ENCODE data around the gene DHRS4L2. TPM values are rescaled to one million over a fixed set of nuclear protein-coding genes. Genes with fewer than 3 reads are reported as not detected.
"Not testable (repeated sequence)": the region's sequence is repeated elsewhere in the genome, so short reads cannot be mapped to it uniquely, and the experiment has no call there.

Gene DHRS4L2
- polyA plus RNA-seq, 3 donors from 2014 or later, result 14.7 to 22.1 (median 15.8) TPM

- not testable (repeated sequence) for H3K27me3 Mint-ChIP-seq (ENCODE audit: low read depth in 3 of 3); H3K27ac Mint-ChIP-seq; DNase-seq; H3K9me3 Mint-ChIP-seq; H3K36me3 Mint-ChIP-seq
- Mint-ChIP-seq H3K4me3 (peak overlapping the region in 1 of 5 donors; percentile 98), H3K4me1 (peaks cover 15 to 26% of the 10 kb centered on the region in 2 donors)
Observed at GRCh38 chr14:23954965-23955364, 33.8 kb upstream of the DHRS4L2 start.

DNA sequence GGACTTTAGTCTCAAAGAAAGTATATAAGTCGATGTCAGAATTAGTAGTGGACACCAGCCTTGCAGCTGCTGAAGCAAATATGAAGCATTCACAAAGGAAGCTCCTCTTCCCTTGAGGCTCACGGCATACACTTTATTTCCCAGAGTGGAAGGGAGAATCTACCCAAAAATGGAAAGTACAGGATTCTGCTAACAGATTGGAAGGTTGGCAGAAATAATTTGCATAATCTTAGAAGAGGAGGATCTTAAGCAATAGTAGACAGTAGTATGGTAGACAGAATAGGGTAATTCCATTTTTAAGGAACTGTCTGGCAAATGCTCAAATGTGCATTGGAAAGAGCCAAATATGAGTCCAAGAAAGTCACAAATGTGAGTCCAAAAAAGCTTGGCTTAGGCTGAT is 32.9 kb upstream of the DHRS4L2 start:
- H3K4me1 Mint-ChIP-seq, result peaks cover 15 to 26% of the 10 kb centered on the region in 2 donors
- not testable (repeated sequence) for H3K9me3 Mint-ChIP-seq; H3K27me3 Mint-ChIP-seq (ENCODE audit: low read depth in 3 of 3); DNase-seq; H3K4me3 Mint-ChIP-seq; H3K27ac Mint-ChIP-seq; H3K36me3 Mint-ChIP-seq

DNA sequence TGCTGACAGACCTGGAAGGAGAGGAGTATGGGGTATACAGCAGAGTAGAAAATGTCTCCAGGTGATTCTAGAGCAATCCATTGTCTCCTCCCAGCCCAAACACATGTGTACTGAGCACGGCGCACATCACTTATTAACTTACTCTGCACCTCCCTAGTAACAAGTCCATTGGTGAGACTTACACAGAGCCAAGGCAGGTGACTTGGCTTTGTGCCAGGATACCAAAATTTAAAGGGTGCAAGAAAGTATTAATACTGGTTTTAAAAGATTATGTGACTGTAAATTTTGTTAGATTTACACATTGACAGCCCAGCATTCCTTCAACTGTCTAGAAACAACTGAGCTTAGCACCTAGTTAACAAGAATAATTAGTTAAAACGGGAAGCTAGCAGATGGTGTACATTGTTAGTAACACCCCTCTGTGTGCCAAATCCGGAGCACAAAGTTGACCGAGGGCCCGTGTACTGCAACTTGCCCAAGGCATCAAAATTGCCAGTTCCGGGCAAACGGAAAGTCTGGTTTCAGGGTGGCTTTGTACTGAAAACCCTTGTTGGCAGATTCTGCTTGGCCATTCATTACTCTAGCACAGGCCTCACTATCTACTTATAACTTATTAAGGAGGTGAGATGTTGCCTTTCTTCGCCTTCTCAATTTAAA is 30.7 kb upstream of the DHRS4L2 start:
- not testable (repeated sequence) for H3K36me3 Mint-ChIP-seq; DNase-seq; H3K27me3 Mint-ChIP-seq (ENCODE audit: low read depth in 3 of 3); H3K27ac Mint-ChIP-seq; H3K9me3 Mint-ChIP-seq; H3K4me3 Mint-ChIP-seq
- peaks cover 11 to 13% of the 10 kb centered on the region in 2 donors for H3K4me1 Mint-ChIP-seq

- H3K9me3 Mint-ChIP-seq; DNase-seq; H3K27me3 Mint-ChIP-seq (ENCODE audit: low read depth in 3 of 3); H3K27ac Mint-ChIP-seq; H3K4me1 Mint-ChIP-seq; H3K36me3 Mint-ChIP-seq; H3K4me3 Mint-ChIP-seq: not testable (repeated sequence)
Observed at GRCh38 chr14:23960899-23961298, 27.8 kb upstream of the DHRS4L2 start.

DNA sequence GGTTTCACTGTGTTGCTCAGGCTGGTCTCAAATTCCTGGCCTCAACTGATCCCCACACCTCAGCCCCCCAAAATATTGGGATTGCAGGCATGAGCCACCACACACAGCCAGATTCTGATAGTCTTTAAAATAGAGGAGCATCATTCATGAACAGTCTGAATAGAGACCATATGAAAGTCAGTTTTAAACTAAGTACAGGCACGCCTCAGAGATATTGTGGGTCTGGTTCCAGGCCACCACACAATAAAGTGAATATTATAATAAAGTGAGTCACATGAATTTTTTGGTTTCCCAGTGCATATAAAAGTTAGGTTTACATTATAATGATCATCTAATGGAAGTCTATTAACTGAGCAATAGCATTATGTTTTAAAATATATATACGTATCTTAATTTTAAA is 27.0 kb upstream of the DHRS4L2 start:
- not testable (repeated sequence) for H3K4me1 Mint-ChIP-seq; H3K27ac Mint-ChIP-seq; H3K27me3 Mint-ChIP-seq (ENCODE audit: low read depth in 3 of 3); H3K36me3 Mint-ChIP-seq; H3K4me3 Mint-ChIP-seq; H3K9me3 Mint-ChIP-seq; DNase-seq

- not testable (repeated sequence) for H3K36me3 Mint-ChIP-seq
Observed at GRCh38 chr14:23969130-23969480, 19.6 kb upstream of the DHRS4L2 start.

DNA sequence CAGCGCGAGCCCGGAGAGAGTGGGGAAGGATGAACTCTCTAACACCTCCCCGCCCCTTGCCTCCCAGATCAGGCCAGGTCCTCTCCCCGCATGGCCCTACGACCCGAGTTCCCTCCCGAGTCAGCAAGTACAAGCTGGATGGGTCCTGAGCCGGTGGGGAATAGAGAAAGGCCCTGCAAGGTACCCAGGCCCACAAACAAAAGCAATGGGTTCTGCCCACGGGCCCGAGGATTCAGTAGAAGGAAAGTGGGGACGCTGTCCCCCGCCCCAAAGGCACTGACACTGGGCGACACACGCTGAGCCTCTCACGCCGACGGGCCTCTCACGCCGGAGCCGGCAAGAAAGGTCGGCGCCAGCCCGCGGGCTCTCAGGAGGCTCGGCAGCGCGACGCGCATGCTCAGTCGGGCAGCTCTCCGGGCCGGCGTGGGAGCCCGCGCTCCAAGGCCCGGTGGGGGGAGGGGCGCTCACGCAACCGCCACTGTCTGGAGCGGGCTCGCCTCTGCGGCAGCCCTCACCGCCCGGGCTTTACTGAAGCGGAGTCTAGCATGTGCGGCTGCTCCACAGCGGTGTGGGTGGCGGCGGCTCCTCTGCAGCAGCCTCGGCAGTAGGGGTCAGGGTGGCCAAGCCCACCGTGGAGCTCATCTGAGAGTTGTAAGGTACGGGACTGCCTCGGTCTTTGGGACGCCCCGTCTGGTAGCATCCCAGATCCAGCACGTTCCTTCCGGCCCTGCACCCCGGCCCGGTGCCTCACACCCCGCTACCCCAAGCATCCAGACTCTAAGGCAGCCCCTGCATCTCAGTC is 19.0 kb upstream of the DHRS4L2 start:
- H3K4me3 Mint-ChIP-seq, result peak overlapping the region in 3 of 5 donors; percentile 18 to 41 (median 38)
- H3K36me3 Mint-ChIP-seq; H3K9me3 Mint-ChIP-seq; H3K27me3 Mint-ChIP-seq (ENCODE audit: low read depth in 3 of 3); H3K4me1 Mint-ChIP-seq; H3K27ac Mint-ChIP-seq: not testable (repeated sequence)
- DNase-seq, result peak; percentile 35 to 61 (median 47)

More at GRCh38 chr14:23969130-23969480, 19.6 kb upstream of the DHRS4L2 start:
- peak overlapping the region in 1 of 5 donors; percentile 29 for H3K4me3 Mint-ChIP-seq
- not testable (repeated sequence) for DNase-seq; H3K27me3 Mint-ChIP-seq (ENCODE audit: low read depth in 3 of 3); H3K4me1 Mint-ChIP-seq; H3K9me3 Mint-ChIP-seq; H3K27ac Mint-ChIP-seq

- not testable (repeated sequence) for H3K9me3 Mint-ChIP-seq
Observed at GRCh38 chr14:23970283-23970659, 18.5 kb upstream of the DHRS4L2 start.

DNA sequence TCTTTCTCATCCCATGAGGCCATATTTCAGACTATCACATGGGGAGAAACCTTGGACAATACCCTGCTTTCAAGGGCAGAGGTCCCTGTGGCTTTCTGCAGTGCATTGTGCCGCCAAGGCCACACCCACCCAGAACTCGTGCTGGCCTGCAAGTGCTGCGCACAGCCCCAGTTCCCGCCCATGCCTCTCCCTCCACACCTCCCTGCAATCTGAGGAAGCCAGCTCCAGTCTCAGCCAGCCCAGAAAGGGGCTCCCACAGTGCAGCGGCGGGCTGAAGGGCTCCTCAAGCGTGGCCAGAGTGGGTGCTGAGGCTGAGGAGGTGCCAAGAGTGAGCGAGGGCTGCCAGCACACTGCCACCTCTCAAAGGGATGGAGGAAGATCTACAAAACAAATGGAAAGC is 15.6 kb upstream of the DHRS4L2 start:
- Mint-ChIP-seq H3K4me3 (peak overlapping the region in 1 of 5 donors; percentile 1), H3K4me1 (peaks cover 7 to 26% of the 10 kb centered on the region in 2 donors)
- H3K27ac Mint-ChIP-seq; DNase-seq; H3K36me3 Mint-ChIP-seq; H3K27me3 Mint-ChIP-seq (ENCODE audit: low read depth in 3 of 3); H3K9me3 Mint-ChIP-seq: not testable (repeated sequence)

More at GRCh38 chr14:23970283-23970659, 18.5 kb upstream of the DHRS4L2 start:
- not testable (repeated sequence) for H3K27ac Mint-ChIP-seq; DNase-seq; H3K27me3 Mint-ChIP-seq (ENCODE audit: low read depth in 3 of 3); H3K36me3 Mint-ChIP-seq
- Mint-ChIP-seq H3K4me1 (peaks cover 7 to 12% of the 10 kb centered on the region in 2 donors), H3K4me3 (peak overlapping the region in 2 of 5 donors; percentile 18 to 23)

GRCh38 chr14:23974041-23974440 is 14.7 kb upstream of the DHRS4L2 start:
- Mint-ChIP-seq H3K4me3 (peak overlapping the region in 1 of 5 donors; percentile 15), H3K4me1 (peaks cover 7 to 26% of the 10 kb centered on the region in 2 donors), H3K27ac (peak overlapping the region in 2 of 6 donors; percentile 18 to 56)
- DNase-seq; H3K9me3 Mint-ChIP-seq; H3K27me3 Mint-ChIP-seq (ENCODE audit: low read depth in 3 of 3); H3K36me3 Mint-ChIP-seq: not testable (repeated sequence)

DNA sequence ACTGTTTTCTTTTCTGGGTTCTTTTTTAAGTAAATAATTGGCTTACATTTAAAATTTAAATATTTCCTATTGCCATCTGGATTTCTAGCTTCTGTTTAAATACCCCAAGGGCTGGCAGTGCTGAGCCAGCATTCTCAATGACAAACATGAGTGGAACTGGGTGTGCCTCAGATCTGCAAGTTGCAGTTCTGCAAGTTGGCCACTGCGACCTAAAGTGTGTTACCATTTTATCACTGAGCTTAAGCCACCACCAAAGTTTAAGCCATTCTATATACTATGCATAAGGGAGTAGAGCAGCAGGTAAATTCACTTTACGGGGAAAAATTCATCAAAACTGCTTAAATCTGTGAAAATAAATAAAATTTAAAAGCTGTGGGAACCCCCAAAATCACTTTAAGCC is 11.5 kb upstream of the DHRS4L2 start:
- DNase-seq; H3K27ac Mint-ChIP-seq; H3K36me3 Mint-ChIP-seq; H3K27me3 Mint-ChIP-seq (ENCODE audit: low read depth in 3 of 3); H3K4me3 Mint-ChIP-seq; H3K9me3 Mint-ChIP-seq: not testable (repeated sequence)
- peaks cover 7 to 26% of the 10 kb centered on the region in 2 donors for H3K4me1 Mint-ChIP-seq

GRCh38 chr14:23981951-23982813 is 6.5 kb upstream of the DHRS4L2 start:
- not testable (repeated sequence) for H3K4me1 Mint-ChIP-seq; H3K4me3 Mint-ChIP-seq; H3K9me3 Mint-ChIP-seq; DNase-seq; H3K27ac Mint-ChIP-seq; H3K27me3 Mint-ChIP-seq (ENCODE audit: low read depth in 3 of 3); H3K36me3 Mint-ChIP-seq

- Mint-ChIP-seq H3K27ac (no peak overlapping the region), H3K4me3 (no peak overlapping the region), H3K27me3 (ENCODE audit: low read depth in 3 of 3) (peaks cover 1 to 3% (median 2%) of the 10 kb centered on the region in 3 donors), H3K9me3 (no peaks in the 10 kb centered on the region), H3K4me1 (peaks cover 18 to 25% of the 10 kb centered on the region in 2 donors), H3K36me3 (peaks cover 0 to 3% (median 0%) of the 10 kb centered on the region in 3 donors)
- no peak for DNase-seq
Observed at GRCh38 chr14:23984891-23985602, 3.7 kb upstream of the DHRS4L2 start.
